RWPE1 (cell line): ENCODE data around the gene DMD.

Experiments used
- CTCF ChIA-PET: fragments of 350-600 bp; sonication (Branson Sonifier 250); formaldehyde crosslinking; extraction: SDS; loops from one replicate; lab custom pipeline; 2021; lab: Yijun Ruan, JAX
- POLR2A ChIA-PET: fragments of 400-600 bp; formaldehyde crosslinking; extraction: SDS; loops from one replicate; lab custom pipeline; 2020; ENCODE audit warnings: antibody characterized with exemption; ENCODE audit not compliant: low non-redundant PET; lab: Yijun Ruan, JAX
- DNase-seq: peaks from one replicate; pipeline ENCODE4 v3.0.0; 2012; ENCODE audit warnings: low spot score
- H3K27ac ChIP-seq: fragments of 450-650 bp; 2 replicates; pipeline ENCODE4 v1.5.1; 2017
- TF ChIP-seq, protein P1 (sequence below): fragments of 450-650 bp; conservative IDR thresholded peaks from 2 replicates; pipeline ENCODE4 v1.5.1; 2017; ENCODE audit warnings: low read depth, mild to moderate bottlenecking

Gene DMD

DNA sequence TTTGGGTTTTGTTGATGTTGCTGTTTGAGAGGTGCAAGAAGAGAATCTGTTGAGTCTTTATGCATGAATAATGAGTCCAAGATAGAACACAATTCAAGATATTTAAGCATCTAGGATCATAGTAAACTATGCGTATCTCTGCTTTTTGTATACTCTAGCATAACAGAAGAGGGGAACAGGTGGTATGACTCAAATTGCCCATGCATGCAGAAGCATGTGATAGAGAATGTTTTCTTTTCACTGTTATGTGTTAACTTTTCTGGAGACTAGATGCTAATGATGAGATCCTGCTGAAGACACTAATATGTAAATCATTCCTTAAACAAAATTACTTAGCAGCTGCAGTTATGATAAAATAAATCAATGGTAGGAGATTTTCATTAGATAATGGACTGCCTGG is 1974.2 kb downstream of the DMD start:
- H3K27ac ChIP-seq, result no peak overlapping the region
- CTCF ChIA-PET, result no interaction called here
- TF ChIP-seq, protein P1, sequence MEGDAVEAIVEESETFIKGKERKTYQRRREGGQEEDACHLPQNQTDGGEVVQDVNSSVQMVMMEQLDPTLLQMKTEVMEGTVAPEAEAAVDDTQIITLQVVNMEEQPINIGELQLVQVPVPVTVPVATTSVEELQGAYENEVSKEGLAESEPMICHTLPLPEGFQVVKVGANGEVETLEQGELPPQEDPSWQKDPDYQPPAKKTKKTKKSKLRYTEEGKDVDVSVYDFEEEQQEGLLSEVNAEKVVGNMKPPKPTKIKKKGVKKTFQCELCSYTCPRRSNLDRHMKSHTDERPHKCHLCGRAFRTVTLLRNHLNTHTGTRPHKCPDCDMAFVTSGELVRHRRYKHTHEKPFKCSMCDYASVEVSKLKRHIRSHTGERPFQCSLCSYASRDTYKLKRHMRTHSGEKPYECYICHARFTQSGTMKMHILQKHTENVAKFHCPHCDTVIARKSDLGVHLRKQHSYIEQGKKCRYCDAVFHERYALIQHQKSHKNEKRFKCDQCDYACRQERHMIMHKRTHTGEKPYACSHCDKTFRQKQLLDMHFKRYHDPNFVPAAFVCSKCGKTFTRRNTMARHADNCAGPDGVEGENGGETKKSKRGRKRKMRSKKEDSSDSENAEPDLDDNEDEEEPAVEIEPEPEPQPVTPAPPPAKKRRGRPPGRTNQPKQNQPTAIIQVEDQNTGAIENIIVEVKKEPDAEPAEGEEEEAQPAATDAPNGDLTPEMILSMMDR, result no peak
- POLR2A ChIA-PET, result no interaction called here
- no peak for DNase-seq

GRCh38 chrX:31236231-31236630 is 1975.1 kb downstream of the DMD start:
- POLR2A ChIA-PET, result no interaction called here
- DNase-seq, result no peak
- CTCF ChIA-PET, result no interaction called here
- TF ChIP-seq, protein P1, result no peak
- no peak overlapping the region for H3K27ac ChIP-seq

- H3K27ac ChIP-seq, result no peak overlapping the region
Observed at GRCh38 chrX:31233941-31234496, 1977.3 kb downstream of the DMD start.

GRCh38 chrX:31232506-31232905 is 1978.8 kb downstream of the DMD start:
- no peak for DNase-seq
- POLR2A ChIA-PET, result no interaction called here
- no peak overlapping the region for H3K27ac ChIP-seq
- CTCF ChIA-PET, result interaction anchor here (0.6 kb wide), 1 partner anchor 539 kb away, joined by 3 read pairs; no protein-coding TSS in a partner anchor
- TF ChIP-seq, protein P1, result no peak

More at GRCh38 chrX:31233941-31234496, 1977.3 kb downstream of the DMD start:
- POLR2A ChIA-PET, result no interaction called here
- CTCF ChIA-PET, result interaction anchor here (0.9 kb wide), 1 partner anchor 19 kb away, joined by 3 read pairs; no protein-coding TSS in a partner anchor
- no peak for DNase-seq
- TF ChIP-seq, protein P1, result no peak

DNA sequence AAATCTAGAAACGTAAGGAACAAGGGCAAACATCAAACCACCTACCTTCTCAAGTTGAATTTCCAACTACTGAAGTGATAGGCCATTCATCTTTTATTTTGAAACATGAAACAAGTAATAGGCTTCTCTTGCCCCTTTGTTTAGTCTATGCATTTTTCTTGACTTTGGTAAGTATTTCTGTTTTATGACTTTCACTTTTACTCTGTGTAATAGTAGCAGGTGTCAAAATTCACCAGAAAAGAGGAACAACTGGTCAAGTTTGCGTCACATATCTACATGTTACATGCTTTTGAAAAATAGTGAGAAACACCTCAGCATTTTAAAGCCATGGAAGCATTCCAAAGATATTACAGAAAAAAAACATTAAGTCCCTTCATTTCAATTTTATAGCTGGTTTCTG is 1982.4 kb downstream of the DMD start:
- CTCF ChIA-PET, result no interaction called here
- no peak overlapping the region for H3K27ac ChIP-seq
- TF ChIP-seq, protein P1, result no peak
- POLR2A ChIA-PET, result no interaction called here
- DNase-seq, result no peak

GRCh38 chrX:31228415-31228832 is 1982.9 kb downstream of the DMD start:
- POLR2A ChIA-PET, result no interaction called here

More at GRCh38 chrX:31228415-31228832, 1982.9 kb downstream of the DMD start:
- CTCF ChIA-PET, result no interaction called here
- no peak for DNase-seq
- TF ChIP-seq, protein P1, result no peak
- H3K27ac ChIP-seq, result no peak overlapping the region
